Retinal pigment epithelial cell (primary cell): ENCODE results near the gene PTPRN2.
"Not testable (repeated sequence)": the region's sequence is repeated elsewhere in the genome, so short reads cannot be mapped to it uniquely, and the experiment has no call there.

Source experiments
- DNase-seq: peaks from one replicate; pipeline ENCODE4 v3.0.0-alpha.2; 2010; ENCODE audit warnings: low read depth
- H3K4me3 ChIP-seq: 2 replicates; pipeline ENCODE4 v1.5.1; 2011; ENCODE audit warnings: mild to moderate bottlenecking, low read length, control low read depth, moderate library complexity
- CTCF ChIP-seq: conservative IDR thresholded peaks from 2 replicates; pipeline ENCODE4 v1.5.1; 2011; ENCODE audit warnings: low read depth, low read length, control low read depth, inconsistent platforms

PTPRN2 gene

DNA sequence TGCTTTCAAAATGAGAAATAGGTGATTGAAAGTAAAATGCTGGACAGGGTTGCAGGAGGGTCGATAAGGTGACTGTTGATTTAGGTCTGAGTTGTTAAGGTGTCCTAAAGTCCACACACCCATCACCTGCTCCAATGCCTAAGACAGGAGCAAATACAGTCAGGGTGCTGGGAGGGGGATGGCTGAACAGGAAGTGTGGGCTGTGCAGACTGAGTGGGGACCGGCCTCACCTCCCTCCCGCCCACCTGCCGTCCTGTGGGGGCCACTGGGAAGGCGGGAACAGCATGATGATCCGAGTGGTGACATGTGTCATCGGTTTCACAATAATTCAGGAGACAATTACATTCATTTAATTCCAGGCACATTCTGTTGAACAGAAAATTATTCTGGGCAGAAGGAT is 990.1 kb downstream of the PTPRN2 start:
- DNase-seq: no peak
- TF ChIP-seq CTCF: no peak
- H3K4me3 ChIP-seq: no peak overlapping the region

GRCh38 chr7:157596881-157597280 is 990.7 kb downstream of the PTPRN2 start:
- TF ChIP-seq CTCF: no peak
- H3K4me3 ChIP-seq: no peak overlapping the region
- no peak for DNase-seq

GRCh38 chr7:157596471-157596870 is 991.2 kb downstream of the PTPRN2 start:
- no peak for TF ChIP-seq CTCF
- no peak overlapping the region for H3K4me3 ChIP-seq
- no peak for DNase-seq

DNA sequence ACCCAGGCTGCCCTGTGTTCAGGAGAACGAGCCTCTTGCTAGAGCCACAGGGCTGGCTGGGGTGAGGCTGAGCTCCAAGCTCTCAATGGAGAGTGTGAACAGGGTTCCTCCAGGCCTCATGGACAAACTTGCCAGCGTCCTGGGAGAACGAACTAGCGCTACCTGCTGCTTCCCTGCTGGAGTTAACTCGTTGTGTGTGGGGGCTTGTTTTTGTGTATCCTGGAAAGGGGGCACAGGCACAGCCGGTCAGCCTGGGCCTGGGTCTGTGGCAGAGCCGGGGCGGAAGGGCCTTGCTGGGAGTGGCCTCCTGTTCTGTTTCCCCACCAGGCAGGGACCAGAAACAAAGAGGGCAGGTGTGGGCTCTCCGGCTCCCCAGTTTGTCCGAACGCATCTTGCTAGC is 991.6 kb downstream of the PTPRN2 start:
- no peak for TF ChIP-seq CTCF
- DNase-seq: no peak
- no peak overlapping the region for H3K4me3 ChIP-seq

- H3K4me3 ChIP-seq: no peak overlapping the region
- no peak for TF ChIP-seq CTCF
- no peak for DNase-seq
Measured at GRCh38 chr7:157595086-157595855, 992.4 kb downstream of the PTPRN2 start.

DNA sequence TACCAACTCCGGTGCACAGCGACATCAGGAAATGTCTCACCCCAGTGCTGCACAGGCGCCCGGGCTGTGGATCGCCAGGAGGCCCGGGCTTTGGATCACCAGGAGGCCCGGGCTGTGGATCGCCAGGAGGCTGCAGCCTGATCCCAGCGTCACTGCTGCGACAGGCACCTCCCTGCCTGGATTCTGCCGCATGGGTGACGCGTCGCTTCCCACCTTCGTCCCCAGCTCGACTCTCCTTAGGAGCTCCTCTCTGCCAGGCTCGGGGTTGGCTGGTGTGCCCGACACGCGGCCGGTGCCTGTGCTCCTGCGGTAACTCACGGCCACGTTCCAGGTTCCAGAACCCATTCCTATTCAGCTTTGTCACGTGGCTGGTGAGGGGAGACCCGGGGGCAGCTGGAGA is 993.3 kb downstream of the PTPRN2 start:
- DNase-seq: no peak
- no peak for TF ChIP-seq CTCF
- H3K4me3 ChIP-seq: no peak overlapping the region

DNA sequence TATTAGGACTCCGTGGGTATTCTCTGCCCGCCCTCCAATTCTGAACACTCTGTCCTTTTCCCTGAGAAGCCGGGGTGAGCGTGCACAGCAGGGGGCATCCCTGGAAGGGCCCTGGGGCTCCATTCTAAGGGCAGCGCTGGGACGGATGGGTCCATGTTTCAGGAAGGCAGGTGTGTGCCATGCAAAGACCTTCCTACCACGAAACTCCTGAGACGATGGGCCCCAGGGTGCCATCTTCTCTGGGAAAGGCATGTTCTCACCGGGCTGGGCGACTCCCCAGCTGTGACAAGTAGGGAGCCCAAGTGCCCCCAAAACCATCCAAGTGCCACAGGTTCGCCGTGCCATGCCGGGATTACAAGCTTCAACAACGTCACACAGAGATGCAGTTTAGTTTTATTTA is 994.1 kb downstream of the PTPRN2 start:
- no peak for TF ChIP-seq CTCF
- DNase-seq: no peak

GRCh38 chr7:157592636-157593320 is 994.8 kb downstream of the PTPRN2 start:
- DNase-seq, H3K4me3 ChIP-seq: not testable (repeated sequence)

More for the DNA sequence above, 994.1 kb downstream of the PTPRN2 start:
- H3K4me3 ChIP-seq: no peak overlapping the region
